ENCODE data around the gene SPATA19.

The SPATA19 gene

GRCh38 chr11:133816146-133816870 lies 29.0 kb downstream of the SPATA19 start (continued):
- TF ChIP-seq ZNF777 (tag by site-specific recombination; IDR thresholded peaks at IDR 0.05; ENCODE audit: borderline replicate concordance) (no peak), ZBTB6 (tag by site-specific recombination; IDR thresholded peaks at IDR 0.05) (no peak), ZSCAN18 (tag by site-specific recombination; IDR thresholded peaks at IDR 0.05) (no peak), KLF17 (tag by site-specific recombination; IDR thresholded peaks at IDR 0.05) (no peak), ZIC2 (tag by site-specific recombination; IDR thresholded peaks at IDR 0.05) (no peak)

GRCh38 chr11:133815636-133816035 lies 29.7 kb downstream of the SPATA19 start:
- Histone ChIP-seq H3K4me3 (ENCODE audit: low read depth, low read length) (no peak overlapping the region), H3K27ac (ENCODE audit: extremely low read depth, low read depth, low read length) (no peak overlapping the region), H3K9me3 (ENCODE audit: control insufficient read depth, insufficient read depth, low read depth, low read length) (no peaks in the 10 kb centered on the region), H3K36me3 (ENCODE audit: control insufficient read depth in 2 of 2, insufficient read depth in 1 of 2, low read length in 2 of 2) (no peaks in the 10 kb centered on the region), H3K4me1 (ENCODE audit: control insufficient read depth, insufficient read depth, low read length) (no peaks in the 10 kb centered on the region)
- ChIA-PET POLR2A (no interaction called here), CTCF (no interaction called here)
- TF ChIP-seq ZNF521 (tag by site-specific recombination; IDR thresholded peaks at IDR 0.05) (no peak), SCRT1 (tag by site-specific recombination; IDR thresholded peaks at IDR 0.05; ENCODE audit: borderline replicate concordance) (no peak), ZNF311 (tag by site-specific recombination; IDR thresholded peaks at IDR 0.05; ENCODE audit: borderline replicate concordance) (no peak), ZSCAN5A (tag by site-specific recombination; IDR thresholded peaks at IDR 0.05) (no peak), ZSCAN16 (tag by site-specific recombination; IDR thresholded peaks at IDR 0.05) (no peak), ZNF530 (tag by site-specific recombination; IDR thresholded peaks at IDR 0.05; ENCODE audit: low read depth) (no peak), FEZF1 (tag by site-specific recombination; IDR thresholded peaks at IDR 0.05) (no peak), ZNF654 (tag by site-specific recombination; IDR thresholded peaks at IDR 0.05; ENCODE audit: low read depth) (no peak), ZFP37 (tag by site-specific recombination; IDR thresholded peaks at IDR 0.05) (no peak), ZNF280D (tag by site-specific recombination; IDR thresholded peaks at IDR 0.05) (no peak), ZNF132 (tag by site-specific recombination; IDR thresholded peaks at IDR 0.05; ENCODE audit: borderline replicate concordance) (no peak), ZNF324 (tag by site-specific recombination; IDR thresholded peaks at IDR 0.05) (no peak), ZNF514 (tag by site-specific recombination; IDR thresholded peaks at IDR 0.05) (no peak), ZNF37A (tag by site-specific recombination; IDR thresholded peaks at IDR 0.05) (no peak), ZNF26 (tag by site-specific recombination; IDR thresholded peaks at IDR 0.05) (no peak)

Data from HEK293 (cell line).